ENCODE results near the gene ETHE1.

The ETHE1 gene, protein sequence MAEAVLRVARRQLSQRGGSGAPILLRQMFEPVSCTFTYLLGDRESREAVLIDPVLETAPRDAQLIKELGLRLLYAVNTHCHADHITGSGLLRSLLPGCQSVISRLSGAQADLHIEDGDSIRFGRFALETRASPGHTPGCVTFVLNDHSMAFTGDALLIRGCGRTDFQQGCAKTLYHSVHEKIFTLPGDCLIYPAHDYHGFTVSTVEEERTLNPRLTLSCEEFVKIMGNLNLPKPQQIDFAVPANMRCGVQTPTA

GRCh38 chr19:43526884-43527859 is at the start of gene ETHE1:
ETHE1 (minus strand) TSS chr19:43527201; CDS start chr19:43527177, 24 bp downstream.
- peak; percentile 21 for DNase-seq

DNA sequence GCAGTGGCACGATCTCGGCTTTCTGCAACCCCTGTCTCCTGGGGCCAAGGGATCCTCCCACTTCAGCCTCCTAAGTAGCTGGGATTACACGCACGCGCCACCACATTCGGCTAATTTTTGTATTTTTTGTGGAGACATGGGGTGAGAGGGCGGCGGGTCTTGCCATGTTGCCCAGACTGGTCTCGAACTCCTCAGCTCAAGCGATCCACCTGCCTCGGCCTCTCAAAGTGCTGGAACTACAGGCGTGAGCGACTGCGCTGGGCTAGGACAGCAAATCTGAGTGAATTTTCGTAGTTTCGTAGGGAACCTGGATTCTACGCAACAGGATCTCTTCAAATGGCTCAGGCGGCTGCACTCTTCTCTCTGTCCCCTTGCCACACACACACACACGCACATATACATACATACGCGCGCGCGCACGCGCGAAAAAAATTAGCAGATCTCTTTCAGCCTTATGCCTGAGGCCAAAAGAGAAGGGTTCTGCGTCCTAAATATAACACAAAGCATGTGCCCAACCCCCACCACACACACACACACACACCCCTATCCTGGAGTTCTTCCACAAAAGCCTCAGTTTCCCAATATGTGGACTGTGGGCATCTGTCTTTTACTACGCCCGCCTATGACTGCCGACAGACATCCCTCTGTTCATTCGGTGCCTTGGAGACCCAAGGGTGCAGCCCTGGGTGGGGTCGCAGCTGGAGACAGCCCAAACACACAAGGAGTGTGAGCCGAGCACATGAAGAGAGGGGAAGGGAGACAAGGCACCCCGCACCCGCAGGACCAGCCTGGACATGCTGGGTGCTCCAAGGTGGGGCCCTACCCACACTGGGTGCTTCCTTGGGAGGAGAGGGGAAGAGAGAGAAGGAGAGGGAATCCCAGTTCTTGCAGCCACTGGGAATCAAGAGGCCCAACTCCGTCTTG is 49.2 kb upstream of the ETHE1 start:
- DNase-seq: no peak

GRCh38 chr19:43575156-43575950 is 48.4 kb upstream of the ETHE1 start, which contains the start of the genes PINLYP and XRCC1:
PINLYP (plus strand) TSS chr19:43575801; CDS start chr19:43577192, 1,391 bp downstream.
XRCC1 (minus strand) TSS chr19:43575527; CDS start chr19:43575458, 69 bp downstream.
- peak; percentile 84 for DNase-seq

DNA sequence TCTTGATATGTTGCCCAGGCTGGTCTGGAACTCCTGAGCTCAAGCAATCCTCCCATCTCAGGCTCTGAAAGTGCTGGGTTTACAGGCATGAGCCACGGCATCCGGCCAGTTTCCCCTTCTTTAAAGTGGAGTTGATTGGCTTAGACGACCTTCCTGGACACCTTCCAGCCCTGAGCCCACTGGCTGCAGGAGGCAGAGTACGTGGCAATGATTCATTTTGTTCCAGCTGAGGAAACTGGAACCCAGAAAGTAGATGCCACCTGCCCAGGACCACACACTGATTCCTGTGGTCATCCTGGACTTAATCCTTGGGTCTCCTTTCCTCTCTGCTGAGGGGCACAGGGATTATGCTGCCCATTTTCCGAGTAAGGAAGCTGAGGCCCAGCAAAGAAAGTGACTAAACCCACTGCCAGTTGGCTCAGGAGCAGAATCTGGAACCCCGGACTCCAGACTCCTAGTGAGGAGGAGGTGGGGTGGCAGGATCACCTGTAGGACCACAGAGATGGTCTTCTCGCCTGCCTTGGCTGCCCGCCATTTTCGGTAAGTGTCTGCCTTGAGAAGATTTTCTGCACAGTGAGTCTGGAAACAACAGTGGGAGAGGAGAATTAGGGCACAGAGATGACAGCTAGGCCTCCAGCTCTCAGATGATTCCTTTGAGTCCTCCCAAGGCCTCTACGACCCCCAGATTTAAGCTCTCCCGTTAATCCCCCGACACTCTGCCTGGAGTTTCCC is 47.6 kb upstream of the ETHE1 start:
- DNase-seq: no peak

DNA sequence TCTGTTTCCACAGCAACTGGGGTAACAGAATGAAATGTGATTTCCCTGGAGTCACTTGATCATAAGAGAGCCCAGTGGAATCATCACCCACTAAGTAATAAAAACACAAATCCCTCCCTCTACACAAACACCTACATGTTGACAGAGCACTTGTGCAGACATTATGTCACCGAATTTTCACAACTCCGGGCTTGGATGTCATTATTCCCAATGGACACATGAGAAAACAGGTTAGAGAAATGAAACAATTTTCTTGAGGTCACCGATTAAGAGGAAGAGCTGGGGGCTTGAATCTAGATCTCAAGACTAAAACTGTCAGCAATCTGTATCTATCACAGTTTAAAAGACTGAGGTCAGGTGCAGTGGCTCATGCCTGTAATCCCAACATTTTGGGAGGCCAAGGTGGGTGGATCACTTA is 45.2 kb upstream of the ETHE1 start:
- no peak for DNase-seq

DNA sequence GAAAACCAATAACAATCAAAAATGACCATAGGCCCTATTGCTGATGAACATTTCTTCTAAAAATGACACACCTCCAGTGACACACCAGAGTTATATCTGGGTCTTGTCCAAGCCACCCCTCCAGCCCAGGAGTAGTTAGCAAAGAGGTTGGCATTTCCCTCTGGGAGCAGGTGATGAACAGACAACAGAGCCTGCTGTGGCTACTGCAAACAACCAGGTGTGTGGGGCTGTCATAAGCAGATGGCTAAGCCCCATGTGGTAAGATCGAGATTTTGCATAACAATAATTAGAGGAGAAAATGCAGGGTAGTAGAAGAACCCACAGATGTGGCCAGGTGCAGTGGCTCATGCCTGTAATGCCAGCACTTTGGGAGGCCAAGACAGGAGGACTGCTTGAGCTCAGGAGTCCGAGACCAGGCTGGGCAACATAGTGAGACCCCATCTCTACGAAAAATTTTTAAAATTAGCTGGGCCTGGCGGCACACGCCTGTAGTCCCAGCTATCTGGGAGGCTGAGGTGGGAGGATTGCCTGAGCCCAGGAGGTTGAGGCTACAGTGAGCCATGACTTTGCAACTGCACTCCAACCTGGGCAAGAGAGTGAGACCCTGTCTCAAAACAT is 43.3 kb upstream of the ETHE1 start:
- DNase-seq: no peak

- no peak for DNase-seq
Observed at GRCh38 chr19:43569657-43570056, 42.7 kb upstream of the ETHE1 start.

- no peak for DNase-seq
Observed at GRCh38 chr19:43564800-43565199, 37.8 kb upstream of the ETHE1 start.

GRCh38 chr19:43563816-43564457 is 36.9 kb upstream of the ETHE1 start:
- DNase-seq: no peak

GRCh38 chr19:43562698-43563241 is 35.8 kb upstream of the ETHE1 start:
- DNase-seq: no peak

- DNase-seq: no peak
Observed at GRCh38 chr19:43562226-43562697, 35.3 kb upstream of the ETHE1 start.

DNA sequence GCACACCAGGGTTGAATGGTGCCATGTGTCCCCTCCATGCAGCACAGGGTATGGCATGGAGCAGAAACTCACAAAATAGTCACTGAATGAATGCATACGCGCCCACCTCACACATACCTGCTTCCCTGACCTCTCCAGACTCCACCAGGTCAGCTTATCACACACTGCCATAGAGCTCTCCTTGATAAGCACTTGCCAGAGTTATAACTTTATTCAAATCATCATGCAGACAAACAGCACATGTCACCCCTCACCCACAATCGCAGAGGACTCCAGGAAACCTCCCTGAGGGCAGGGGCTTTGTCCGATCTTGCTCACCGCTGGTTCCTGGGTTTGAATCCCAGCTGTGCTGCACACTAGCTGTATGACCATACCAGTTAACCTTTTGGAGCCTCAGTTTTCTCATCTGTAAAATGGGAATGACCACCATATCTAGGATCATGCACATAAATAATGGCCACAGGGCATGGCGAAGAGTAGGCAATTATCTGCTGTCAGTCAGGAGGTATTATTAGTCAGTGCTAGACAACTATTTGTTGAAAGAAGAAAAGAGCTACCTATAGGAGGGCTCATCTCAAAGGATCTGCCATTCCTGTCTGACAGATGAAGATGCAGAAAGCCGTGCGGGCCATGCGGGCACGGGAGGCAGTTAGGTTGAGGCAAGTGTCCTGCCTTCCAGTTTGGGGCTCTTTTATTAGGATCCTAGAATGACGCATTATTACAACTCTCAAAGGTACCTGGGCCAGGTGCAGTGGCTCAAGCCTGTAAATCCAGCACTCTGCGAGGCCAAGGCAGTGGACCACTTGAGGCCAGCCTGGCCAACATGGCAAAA is 34.4 kb upstream of the ETHE1 start:
- DNase-seq: no peak

DNA sequence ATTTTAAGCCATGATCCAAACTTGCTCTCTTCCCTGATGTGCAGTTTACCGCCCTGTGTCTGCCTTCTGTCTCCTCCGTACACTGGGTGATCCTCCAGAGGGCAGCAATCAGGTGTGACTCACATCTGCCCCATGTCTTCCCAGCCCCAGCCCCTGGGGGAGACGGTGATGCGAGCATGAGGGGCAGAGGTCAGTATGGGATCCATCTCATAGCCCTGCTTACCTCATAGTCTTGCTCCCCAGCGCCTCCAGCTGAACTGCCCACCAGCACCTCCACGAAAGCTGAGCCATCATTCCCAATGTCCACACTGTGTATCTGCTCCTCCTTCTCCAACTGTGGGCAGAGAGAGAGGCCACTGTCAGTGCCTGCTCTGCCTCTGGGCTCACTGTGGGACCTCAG is 33.7 kb upstream of the ETHE1 start:
- DNase-seq: no peak

DNA sequence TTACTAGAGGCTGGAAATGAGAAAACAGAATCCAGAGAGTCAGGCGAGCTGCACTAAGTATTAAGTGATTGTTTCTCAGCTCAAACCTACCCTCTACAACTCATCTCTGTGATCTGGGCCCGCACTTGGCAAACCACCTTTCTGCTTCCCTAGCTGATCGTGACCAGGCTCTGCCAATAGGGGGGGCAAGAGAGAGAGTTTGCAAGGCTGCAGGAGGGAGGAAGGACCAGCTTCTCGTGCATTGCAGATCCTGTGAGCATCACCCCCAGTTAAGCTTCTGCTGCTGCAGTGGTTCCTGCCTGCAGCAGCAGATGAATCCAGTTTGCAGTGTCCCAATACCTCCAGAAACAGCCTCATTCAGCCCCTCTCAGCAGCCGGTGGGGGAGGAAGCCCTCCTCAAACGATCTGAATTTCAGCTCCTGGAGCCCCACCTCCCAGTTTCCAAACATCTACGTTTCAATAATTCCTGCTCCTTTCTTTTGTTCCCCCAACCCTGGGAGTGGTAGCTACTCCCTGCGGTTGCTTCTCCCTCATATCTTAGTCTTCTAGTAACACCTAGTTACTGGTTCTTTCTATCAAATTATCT is 28.3 kb upstream of the ETHE1 start:
- DNase-seq: no peak

DNA sequence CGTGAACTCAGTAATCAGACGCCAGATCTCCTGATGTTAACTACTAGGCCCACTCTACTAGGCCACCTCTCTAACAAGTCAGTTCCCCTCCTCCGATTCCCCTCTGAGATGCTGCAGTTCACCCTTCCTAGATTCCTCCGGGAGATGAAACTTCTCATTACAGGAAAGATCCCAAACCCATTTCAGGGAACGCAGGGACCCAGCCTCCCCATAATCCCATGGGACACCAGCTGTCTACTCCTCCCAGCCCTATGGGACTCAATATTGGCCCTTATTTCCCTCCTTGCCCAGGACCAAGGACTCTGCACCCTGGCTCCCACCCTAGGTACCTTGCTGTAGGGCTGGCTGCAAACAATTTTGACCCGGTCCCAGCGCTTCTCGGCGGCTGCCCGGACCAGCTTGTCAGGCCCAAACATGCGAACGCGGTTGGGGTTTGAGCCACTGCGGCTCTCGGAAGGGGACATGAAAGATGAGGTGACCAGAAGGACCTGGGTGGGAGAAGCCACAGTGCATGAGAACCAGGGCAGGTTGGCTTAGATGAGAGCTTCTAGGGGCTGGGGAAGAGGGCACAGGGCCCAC is 27.4 kb upstream of the ETHE1 start:
- no peak for DNase-seq

GRCh38 chr19:43553656-43554055 is 26.7 kb upstream of the ETHE1 start:
- DNase-seq: no peak

GRCh38 chr19:43552616-43553015 is 25.6 kb upstream of the ETHE1 start:
- DNase-seq: no peak

DNA sequence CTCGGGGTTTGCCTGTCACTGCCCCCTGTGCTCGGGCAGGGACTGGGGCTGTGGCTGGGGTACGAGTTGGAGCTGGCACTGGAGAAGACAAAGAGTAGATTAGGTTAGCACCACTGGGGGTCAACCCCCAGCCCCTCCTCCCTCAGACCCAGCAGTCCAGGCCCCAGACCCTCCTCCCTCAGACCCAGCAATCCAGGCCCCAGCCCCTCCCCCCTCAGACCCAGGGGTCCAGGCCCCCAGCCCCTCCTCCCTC is 25.1 kb upstream of the ETHE1 start:
- no peak for DNase-seq

Data from GOT3 (cell line).